Fibroblast of the conjunctiva (primary cell): ENCODE results near the gene HK1.
"Not testable (repeated sequence)": the region's sequence is repeated elsewhere in the genome, so short reads cannot be mapped to it uniquely, and the experiment has no call there.

Experiments used
- DNase-seq: peaks from one replicate; pipeline ENCODE4 v3.0.0-alpha.2; 2010; ENCODE audit warnings: low read depth

The HK1 gene

GRCh38 chr10:69259547-69260243 is 18.6 kb upstream of the HK1 start:
- DNase-seq = no peak

GRCh38 chr10:69261184-69261583 is 17.1 kb upstream of the HK1 start:
- no peak for DNase-seq

GRCh38 chr10:69262292-69262751 is 16.0 kb upstream of the HK1 start:
- DNase-seq = no peak

- no peak for DNase-seq
Measured at GRCh38 chr10:69265521-69265920, 12.8 kb upstream of the HK1 start.

GRCh38 chr10:69268761-69269416 is 9.4 kb upstream of the HK1 start:
- DNase-seq = no peak

GRCh38 chr10:69269761-69270160 is 8.5 kb upstream of the HK1 start:
- peak; percentile 49 for DNase-seq

GRCh38 chr10:69270990-69271389 is 7.3 kb upstream of the HK1 start:
- no peak for DNase-seq

- no peak for DNase-seq
Measured at GRCh38 chr10:69272624-69273023, 5.7 kb upstream of the HK1 start.

- no peak for DNase-seq
Measured at GRCh38 chr10:69275444-69275843, 2.9 kb upstream of the HK1 start.

- DNase-seq = no peak
Measured at GRCh38 chr10:69276503-69276902, 1.8 kb upstream of the HK1 start.

GRCh38 chr10:69279110-69279509 is 814 bp downstream of the HK1 start:
- no peak for DNase-seq

GRCh38 chr10:69281507-69282413 is 3.5 kb downstream of the HK1 start:
- DNase-seq = no peak

- DNase-seq = not testable (repeated sequence)
Measured at GRCh38 chr10:69284402-69284801, 6.1 kb downstream of the HK1 start.

GRCh38 chr10:69285699-69286098 is 7.4 kb downstream of the HK1 start:
- DNase-seq = no peak

GRCh38 chr10:69287181-69287580 is 8.9 kb downstream of the HK1 start:
- DNase-seq = no peak

- DNase-seq = no peak
Measured at GRCh38 chr10:69290993-69291392, 12.7 kb downstream of the HK1 start.

- DNase-seq = no peak
Measured at GRCh38 chr10:69292459-69292858, 14.2 kb downstream of the HK1 start.

- no peak for DNase-seq
Measured at GRCh38 chr10:69295027-69295636, 16.8 kb downstream of the HK1 start.

GRCh38 chr10:69303632-69304051 is 25.3 kb downstream of the HK1 start:
- no peak for DNase-seq

- no peak for DNase-seq
Measured at GRCh38 chr10:69306421-69306820, 28.1 kb downstream of the HK1 start.

- DNase-seq = no peak
Measured at GRCh38 chr10:69307434-69307833, 29.1 kb downstream of the HK1 start.

GRCh38 chr10:69308304-69308703 is 30.0 kb downstream of the HK1 start:
- DNase-seq = not testable (repeated sequence)
